HCT116 (cell line): ENCODE data around the gene MRPS34. TPM values are rescaled to one million over a fixed set of nuclear protein-coding genes. Genes with fewer than 3 reads are reported as not detected.
A peak's percentile ranks its signal among the peaks of the same experiment; 100 is the strongest.

Experiments
- ATAC-seq: fragments of 200-7000 bp; cut with Tn5 transposase; 2 replicates; pipeline ENCODE4 v1.9.1; 2020; ENCODE audit warnings: mild to moderate bottlenecking, moderate library complexity
- BruUV-seq: library from RNA; stranded (reverse); fragments of 400-500 nt; replicated peaks from 2 replicates; lab custom pipeline; 2021; lab: Mats Ljungman, UMichigan
- CTCF ChIA-PET: fragments of 300-600 bp; sonication (Branson Sonifier 250); formaldehyde crosslinking; loops from one replicate; lab custom pipeline; 2021; ENCODE audit warnings: antibody characterized with exemption; lab: Charles Lee
- POLR2A ChIA-PET: fragments of 300-600, 350-600 bp; sonication (Branson Sonifier 250); formaldehyde crosslinking; loops from one replicate; lab custom pipeline; 2021; ENCODE audit warnings: antibody characterized with exemption; lab: Charles Lee
- RAD21 ChIA-PET, 2 experiments: fragments of 300-600 bp; sonication (Branson Sonifier 250); formaldehyde crosslinking; loops; one replicate each; lab custom pipeline; 2023; ENCODE audit warnings: low total read pairs in 2 of 2; ENCODE audit not compliant: uncharacterized antibody in 2 of 2, unreplicated experiment in 2 of 2, low non-redundant PET in 1 of 2; lab: Charles Lee
- DNase-seq: peaks from one replicate; pipeline ENCODE4 v3.0.0-alpha.2; 2010; ENCODE audit warnings: low read depth, low spot score
- H2AFZ ChIP-seq: fragments of 200-600 bp; shearing (Covaris generic), sonication (generic); 2 replicates; pipeline ENCODE4 v1.6.1; 2017; ENCODE audit warnings: low read depth, mixed run types, mixed read lengths, antibody characterized with exemption, low read length; ENCODE audit not compliant: poor library complexity, severe bottlenecking
- H3K27ac ChIP-seq: 2 replicates; pipeline ENCODE4 v1.5.1; 2012; ENCODE audit warnings: low read depth, low read length
- H3K27me3 ChIP-seq: fragments of 200-600 bp; sonication (generic); 2 replicates; pipeline ENCODE4 v1.6.1; 2016; ENCODE audit warnings: mixed run types, low read length, mixed read lengths; ENCODE audit not compliant: insufficient read depth
- H3K36me3 ChIP-seq, 2 experiments: fragments of 200-500 bp in 1 of 2; fragments of 200-600 bp in 1 of 2; sonication (Bioruptor generic) in 1 of 2; sonication (generic) in 1 of 2; 2 replicates each; pipeline versions ENCODE4 v1.5.1 to v1.6.1; 2014 to 2016; ENCODE audit warnings: low read length in 2 of 2, inconsistent platforms in 1 of 2, mixed read lengths in 1 of 2, mixed run types in 1 of 2; ENCODE audit not compliant: insufficient read depth in 2 of 2, control insufficient read depth in 1 of 2
- H3K4me1 ChIP-seq, 2 experiments: fragments of 200-600 bp in 1 of 2; sonication (generic) in 1 of 2; 2 replicates each; pipeline versions ENCODE4 v1.5.1 to v1.6.1; 2012 to 2017; ENCODE audit warnings: low read length in 2 of 2, inconsistent platforms in 1 of 2, mild to moderate bottlenecking in 1 of 2, mixed read lengths in 1 of 2, mixed run types in 1 of 2, moderate library complexity in 1 of 2; ENCODE audit not compliant: insufficient read depth in 2 of 2, control insufficient read depth in 1 of 2
- H3K4me2 ChIP-seq: fragments of 200-600 bp; sonication (generic); 2 replicates; pipeline ENCODE4 v1.6.1; 2017; ENCODE audit warnings: mixed run types, low read length, mixed read lengths
- H3K4me3 ChIP-seq, 2 experiments: fragments of 200-600 bp in 1 of 2; sonication (generic) in 1 of 2; replicated peaks in 1 of 2; 2 replicates each; pipeline ENCODE4 v1.5.1; 2011 to 2016; ENCODE audit warnings: low read length in 2 of 2, control low read depth in 1 of 2, low read depth in 1 of 2, mild to moderate bottlenecking in 1 of 2, mixed read lengths in 1 of 2, mixed run types in 1 of 2
- H3K79me2 ChIP-seq: fragments of 200-600 bp; sonication (generic); 2 replicates; pipeline ENCODE4 v1.6.1; 2017; ENCODE audit warnings: mild to moderate bottlenecking, mixed run types, low read length, moderate library complexity, mixed read lengths; ENCODE audit not compliant: insufficient read depth
- H3K9ac ChIP-seq: fragments of 200-600 bp; sonication (generic); 2 replicates; pipeline ENCODE4 v1.6.1; 2016; ENCODE audit warnings: low read length, mixed read lengths
- H3K9me2 ChIP-seq: fragments of 200-600 bp; sonication (generic), shearing (Covaris generic); 2 replicates; pipeline ENCODE4 v1.6.1; 2017; ENCODE audit warnings: mixed run types, mild to moderate bottlenecking, moderate library complexity; ENCODE audit not compliant: insufficient read depth
- H3K9me3 ChIP-seq, 2 experiments: fragments of 200-500 bp in 1 of 2; fragments of 200-600 bp in 1 of 2; sonication (Bioruptor generic) in 1 of 2; sonication (generic) in 1 of 2; 2 replicates each; pipeline ENCODE4 v1.6.1; 2014 to 2017; ENCODE audit warnings: low read length in 2 of 2, mixed read lengths in 2 of 2, inconsistent platforms in 1 of 2, low read depth in 1 of 2, mild to moderate bottlenecking in 1 of 2, mixed run types in 1 of 2, moderate library complexity in 1 of 2; ENCODE audit not compliant: control insufficient read depth in 1 of 2, insufficient read depth in 1 of 2
- H4K20me1 ChIP-seq: fragments of 200-600 bp; sonication (generic), shearing (Covaris generic); 2 replicates; pipeline ENCODE4 v1.6.1; 2017; ENCODE audit warnings: mixed run types, mild to moderate bottlenecking, moderate library complexity; ENCODE audit not compliant: insufficient read depth
- CBX3 ChIP-seq: IDR thresholded peaks from 2 replicates; pipeline ENCODE4 v1.6.1; 2012; ENCODE audit warnings: low read depth
- CEBPB ChIP-seq: IDR thresholded peaks from 2 replicates; pipeline ENCODE4 v1.6.1; 2012; ENCODE audit warnings: low read depth
- CTCF ChIP-seq, 3 experiments: fragments of 200-600 bp in 1 of 3; sonication (generic) in 1 of 3; IDR thresholded peaks in 2 of 3; conservative IDR thresholded peaks in 1 of 3; 2 replicates each; pipeline ENCODE4 v1.5.1; 2012 to 2017; ENCODE audit warnings: low read depth in 2 of 3, low read length in 2 of 3, antibody characterized with exemption in 1 of 3, borderline replicate concordance in 1 of 3, control low read depth in 1 of 3, mild to moderate bottlenecking in 1 of 3, mixed read lengths in 1 of 3, mixed run types in 1 of 3, moderate library complexity in 1 of 3; ENCODE audit not compliant: insufficient read depth in 1 of 3
- EZH2 ChIP-seq: fragments of 200-600 bp; sonication (generic); IDR thresholded peaks from 2 replicates; pipeline ENCODE4 v1.6.1; 2017; ENCODE audit warnings: antibody characterized with exemption, mixed run types
- EZH2phosphoT487 ChIP-seq: fragments of 200-600 bp; IDR thresholded peaks from 2 replicates; pipeline ENCODE4 v1.6.1; 2018; ENCODE audit warnings: antibody characterized with exemption, borderline replicate concordance
- FOSL1 ChIP-seq: IDR thresholded peaks from 2 replicates; pipeline ENCODE4 v1.6.1; 2012; ENCODE audit warnings: low read depth
- JUND ChIP-seq: IDR thresholded peaks from 2 replicates; pipeline ENCODE4 v1.6.1; 2012
- POLR2A ChIP-seq: IDR thresholded peaks from 2 replicates; pipeline ENCODE4 v1.7.0; 2011; ENCODE audit warnings: borderline replicate concordance; ENCODE audit not compliant: insufficient read depth, insufficient read length; ENCODE audit errors: extremely low read depth
- RAD21 ChIP-seq: IDR thresholded peaks from 2 replicates; pipeline ENCODE4 v1.6.1; 2012; ENCODE audit warnings: low read depth, mild to moderate bottlenecking
- SIN3A ChIP-seq: IDR thresholded peaks from 2 replicates; pipeline ENCODE4 v1.6.1; 2012; ENCODE audit warnings: low read depth
- SP1 ChIP-seq: IDR thresholded peaks from 2 replicates; pipeline ENCODE4 v1.6.1; 2012; ENCODE audit warnings: low read depth
- SRF ChIP-seq: IDR thresholded peaks from 2 replicates; pipeline ENCODE4 v1.6.1; 2012; ENCODE audit warnings: low read depth
- TCF7L2 ChIP-seq: IDR thresholded peaks from 2 replicates; pipeline ENCODE4 v1.7.0; 2011; ENCODE audit warnings: borderline replicate concordance, inconsistent platforms; ENCODE audit not compliant: insufficient read depth, insufficient read length; ENCODE audit errors: extremely low read depth
- YY1 ChIP-seq: IDR thresholded peaks from 2 replicates; pipeline ENCODE4 v1.6.1; 2011; ENCODE audit warnings: low read length, low read depth, moderate library complexity, mild to moderate bottlenecking; ENCODE audit not compliant: insufficient replicate concordance; ENCODE audit errors: extremely low read depth
- ZNF274 ChIP-seq: fragments of 200-500 bp; sonication (Bioruptor generic); IDR thresholded peaks from 2 replicates; pipeline ENCODE4 v1.6.1; 2014; ENCODE audit warnings: mild to moderate bottlenecking, low read depth, low read length, inconsistent platforms
- intact Hi-C: fragments of 100-400 bp; cut with micrococcal nuclease; formaldehyde crosslinking; loops from 2 replicates; pipeline ENCODE4 v1.10.0; 2022
- total RNA-seq: library from RNA; stranded (reverse); gene quantifications from one replicate; pipeline ENCODE4 v1.2.1, GENCODE V29; 2021; ENCODE audit not compliant: unreplicated experiment
- TF ChIP-seq, protein P1 (sequence below): IDR thresholded peaks from 2 replicates; pipeline ENCODE4 v1.6.1; 2012

Gene MRPS34
- total RNA-seq, 1 experiment from 2014 or later = 200 TPM

- no peak for TF ChIP-seq EZH2
- TF ChIP-seq POLR2A = no peak
- TF ChIP-seq FOSL1 = no peak
- no peak for TF ChIP-seq CTCF (IDR thresholded peaks at IDR 0.05 in 2 of 3, conservative IDR thresholded peaks at IDR 0.05 in 1 of 3; ENCODE audit: borderline replicate concordance in 1 of 3, insufficient read depth in 1 of 3, low read depth in 2 of 3, low read length in 2 of 3)
- no peak for TF ChIP-seq CBX3
- no peak for TF ChIP-seq SRF
These were observed 22.2 kb upstream of the MRPS34 start (continued) for GRCh38 chr16:1794908-1795666.

- CTCF ChIA-PET = no interaction called here
- ATAC-seq = peak; percentile 11; the same call in 1 of the 2 replicates
- TF ChIP-seq YY1 (no peak), SIN3A (no peak), JUND (no peak), CEBPB (no peak), SP1 (no peak), EZH2phosphoT487 (no peak), FOSL1 (no peak), POLR2A (no peak), RAD21 (no peak), ZNF274 (no peak), CBX3 (no peak), SRF (no peak), TCF7L2 (no peak)
- TF ChIP-seq, protein P1, sequence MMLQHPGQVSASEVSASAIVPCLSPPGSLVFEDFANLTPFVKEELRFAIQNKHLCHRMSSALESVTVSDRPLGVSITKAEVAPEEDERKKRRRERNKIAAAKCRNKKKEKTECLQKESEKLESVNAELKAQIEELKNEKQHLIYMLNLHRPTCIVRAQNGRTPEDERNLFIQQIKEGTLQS = no peak
- no peak overlapping the region for H3K4me3 ChIP-seq
- H3K79me2 ChIP-seq = no peaks in the 10 kb centered on the region
- H4K20me1 ChIP-seq = no peaks in the 10 kb centered on the region
- H3K4me1 ChIP-seq = no peaks in the 10 kb centered on the region
- no peaks in the 10 kb centered on the region for H3K36me3 ChIP-seq
- no peaks in the 10 kb centered on the region; a peak in 1 of 4 replicates for H3K9me3 ChIP-seq
- RAD21 ChIA-PET = no interaction called here
- H2AFZ ChIP-seq = no peak overlapping the region
- H3K9ac ChIP-seq = no peak overlapping the region
- BruUV-seq = no TSS peak
- intact Hi-C loops = no loop called here
- H3K27ac ChIP-seq = no peak overlapping the region
- no peaks in the 10 kb centered on the region for H3K9me2 ChIP-seq
- H3K27me3 ChIP-seq = no peaks in the 10 kb centered on the region
- H3K4me2 ChIP-seq = no peak overlapping the region
- no peak for DNase-seq
- POLR2A ChIA-PET = no interaction called here
These were observed 21.4 kb upstream of the MRPS34 start for GRCh38 chr16:1794221-1794871.
